ELF-1 (cell line): ENCODE results near the gene POLR3H.
"Not testable (repeated sequence)": the region's sequence is repeated elsewhere in the genome, so short reads cannot be mapped to it uniquely, and the experiment has no call there.

Experiments used
- DNase-seq: peaks from one replicate; pipeline ENCODE4 v3.0.0-alpha.2; 2016; ENCODE audit warnings: low read depth, low spot score

POLR3H gene

GRCh38 chr22:41564563-41564962 lies 20.3 kb upstream of the POLR3H start:
- DNase-seq = no peak

- DNase-seq = peak; percentile 58
These were observed 18.9 kb upstream of the POLR3H start for GRCh38 chr22:41563051-41563711.

GRCh38 chr22:41562461-41562860 lies 18.2 kb upstream of the POLR3H start:
- DNase-seq = no peak

- no peak for DNase-seq
These were observed 17.5 kb upstream of the POLR3H start for GRCh38 chr22:41561788-41562187.

GRCh38 chr22:41561335-41561734 lies 17.1 kb upstream of the POLR3H start:
- DNase-seq = peak; percentile 30

- DNase-seq = peak; percentile 42
These were observed 15.8 kb upstream of the POLR3H start for GRCh38 chr22:41560095-41560471.

GRCh38 chr22:41558241-41558630 lies 14.0 kb upstream of the POLR3H start:
- DNase-seq = not testable (repeated sequence)

- peak; percentile 35 for DNase-seq
These were observed 13.4 kb upstream of the POLR3H start for GRCh38 chr22:41557401-41558240.

GRCh38 chr22:41556561-41556960 lies 12.3 kb upstream of the POLR3H start:
- no peak for DNase-seq

GRCh38 chr22:41555325-41555982 lies 11.2 kb upstream of the POLR3H start:
- no peak for DNase-seq

GRCh38 chr22:41551877-41552582 lies 7.8 kb upstream of the POLR3H start:
- DNase-seq = no peak

- DNase-seq = no peak
These were observed 6.8 kb upstream of the POLR3H start for GRCh38 chr22:41550952-41551491.

GRCh38 chr22:41548830-41549211 lies 4.6 kb upstream of the POLR3H start:
- no peak for DNase-seq

- DNase-seq = peak; percentile 99
These were observed 604 bp upstream of the POLR3H start for GRCh38 chr22:41544671-41545476.

GRCh38 chr22:41542224-41542623 lies 2.0 kb downstream of the POLR3H start:
- DNase-seq = no peak

- DNase-seq = no peak
These were observed 2.8 kb downstream of the POLR3H start for GRCh38 chr22:41541484-41541883.

- DNase-seq = no peak
These were observed 3.9 kb downstream of the POLR3H start for GRCh38 chr22:41540365-41540764.

- DNase-seq = no peak
These were observed 4.3 kb downstream of the POLR3H start for GRCh38 chr22:41540006-41540315.

- DNase-seq = no peak
These were observed 4.9 kb downstream of the POLR3H start for GRCh38 chr22:41539146-41540005.

- no peak for DNase-seq
These were observed 5.7 kb downstream of the POLR3H start for GRCh38 chr22:41538583-41538982.
